GM18499 (cell line): ENCODE measurements around the gene GARS1.

Source experiments
- ATAC-seq: cut with Tn5 transposase; IDR thresholded peaks from one replicate; pipeline ENCODE4 v1.9.1; 2021; ENCODE audit warnings: moderate number of reproducible peaks; ENCODE audit not compliant: insufficient read depth, unreplicated experiment

The GARS1 gene

DNA sequence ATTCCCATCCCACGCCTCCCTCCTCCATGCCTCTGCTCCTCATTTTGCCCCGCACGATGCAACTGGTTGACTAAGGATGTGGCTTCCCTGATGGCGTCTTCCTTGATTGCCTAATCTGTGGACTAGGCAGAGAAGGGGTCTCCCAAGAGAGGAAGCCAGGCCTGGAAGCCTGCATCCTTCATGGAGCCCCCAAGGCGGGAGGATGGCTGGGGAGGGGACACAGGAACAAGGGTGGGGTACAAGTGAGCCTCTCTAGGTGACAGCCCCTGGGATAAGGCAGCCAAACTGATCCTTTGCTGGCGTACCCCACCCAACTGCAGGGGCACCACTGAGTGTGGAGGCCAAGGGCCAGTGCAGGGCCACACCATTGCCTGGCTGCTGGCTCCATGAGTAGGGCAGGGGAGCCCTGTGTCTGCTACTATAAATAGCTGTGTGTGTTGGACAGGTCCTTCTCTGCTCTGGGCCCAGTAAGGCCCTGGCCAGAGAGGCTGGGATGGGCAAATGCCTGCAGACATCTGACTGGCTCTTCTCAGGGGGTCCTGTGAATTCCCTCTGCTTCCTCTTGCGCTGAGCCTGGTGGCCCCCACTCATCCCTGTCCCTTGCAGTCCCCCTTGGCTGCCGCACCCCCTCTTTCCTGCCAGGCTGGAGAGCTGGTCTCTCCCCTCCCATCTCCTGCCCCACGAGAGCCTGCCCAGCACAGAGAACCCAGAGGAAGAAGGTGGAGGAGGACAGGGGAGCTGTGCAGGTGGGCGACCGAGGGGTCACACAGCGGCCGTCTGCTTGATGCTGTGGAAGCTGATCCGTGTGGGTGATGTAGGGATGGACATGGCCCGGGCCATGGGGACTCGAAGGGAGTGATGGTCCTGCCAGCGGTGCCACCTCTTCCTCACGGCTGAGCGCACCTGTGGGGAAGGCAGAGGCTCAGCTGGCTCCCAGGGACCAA is 58.3 kb downstream of the GARS1 start:
- no peak for ATAC-seq

GRCh38 chr7:30654296-30655090 is 59.8 kb downstream of the GARS1 start:
- no peak for ATAC-seq

- ATAC-seq, result no peak
These were observed 60.7 kb downstream of the GARS1 start for GRCh38 chr7:30655096-30655970.

- no peak for ATAC-seq
These were observed 61.6 kb downstream of the GARS1 start for GRCh38 chr7:30656006-30656957.

GRCh38 chr7:30657131-30657530 is 62.5 kb downstream of the GARS1 start:
- ATAC-seq, result no peak

GRCh38 chr7:30658479-30659074 is 63.9 kb downstream of the GARS1 start:
- ATAC-seq, result no peak

DNA sequence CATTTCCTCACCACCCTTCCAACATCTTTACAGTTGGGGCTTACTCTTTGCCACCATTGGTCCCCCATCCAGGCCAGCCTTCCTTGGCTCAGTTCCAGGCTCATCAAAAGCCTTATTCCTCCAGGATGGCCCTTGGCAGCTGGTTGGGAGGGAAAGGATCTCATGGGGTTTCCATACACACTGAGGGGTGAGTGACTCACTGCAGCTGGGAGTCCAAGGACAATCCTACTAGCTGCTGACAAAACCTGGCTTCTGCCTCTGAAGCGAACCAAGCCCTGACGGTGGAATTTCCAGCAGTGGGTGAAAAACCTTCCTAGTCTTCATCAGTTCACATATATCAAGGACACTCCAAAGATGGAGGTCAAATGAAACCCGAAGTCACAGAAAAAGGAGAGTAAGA is 64.6 kb downstream of the GARS1 start:
- no peak for ATAC-seq

GRCh38 chr7:30660331-30661255 is 65.9 kb downstream of the GARS1 start:
- no peak for ATAC-seq

- ATAC-seq, result no peak
These were observed 67.2 kb downstream of the GARS1 start for GRCh38 chr7:30661926-30662325.

GRCh38 chr7:30662431-30662939 is 67.8 kb downstream of the GARS1 start:
- ATAC-seq, result no peak

- no peak for ATAC-seq
These were observed 68.7 kb downstream of the GARS1 start for GRCh38 chr7:30663414-30663813.

DNA sequence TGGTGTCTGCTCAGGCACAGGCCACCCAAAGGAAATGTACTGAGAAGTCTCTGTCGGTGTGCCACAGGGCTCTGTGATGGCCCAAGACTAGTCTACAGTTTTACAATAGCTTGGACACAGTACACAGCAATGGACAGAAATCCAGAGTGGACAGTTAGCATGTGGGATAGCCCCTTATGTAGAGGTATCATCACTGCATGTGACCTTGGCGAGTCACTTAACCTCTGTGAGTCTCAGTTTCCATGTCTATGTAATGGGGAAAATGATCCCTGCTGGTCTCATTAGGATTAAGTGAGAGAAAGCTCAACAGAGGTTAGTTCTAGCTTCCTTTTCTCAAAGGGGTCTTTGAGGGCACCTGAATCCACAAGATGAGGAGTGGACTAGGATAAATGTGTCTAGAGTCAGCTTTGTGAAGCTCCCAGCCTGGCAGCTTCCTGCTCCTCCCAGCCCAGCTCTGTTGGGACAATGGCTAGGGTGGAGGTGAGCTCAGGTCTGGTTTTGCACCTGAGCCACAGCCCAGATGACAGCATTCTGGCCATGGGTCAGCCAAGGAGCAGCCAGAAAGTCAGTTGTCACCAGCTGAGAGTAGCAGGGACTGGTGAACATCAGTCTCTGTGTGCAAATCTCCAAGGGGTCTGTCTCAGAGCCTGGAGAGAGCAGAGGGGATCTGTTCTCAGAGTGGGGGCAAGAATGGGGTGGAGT is 69.7 kb downstream of the GARS1 start:
- ATAC-seq, result no peak

- ATAC-seq, result no peak
These were observed 70.4 kb downstream of the GARS1 start for GRCh38 chr7:30665043-30665442.

- no peak for ATAC-seq
These were observed 70.8 kb downstream of the GARS1 start for GRCh38 chr7:30665449-30665848.

DNA sequence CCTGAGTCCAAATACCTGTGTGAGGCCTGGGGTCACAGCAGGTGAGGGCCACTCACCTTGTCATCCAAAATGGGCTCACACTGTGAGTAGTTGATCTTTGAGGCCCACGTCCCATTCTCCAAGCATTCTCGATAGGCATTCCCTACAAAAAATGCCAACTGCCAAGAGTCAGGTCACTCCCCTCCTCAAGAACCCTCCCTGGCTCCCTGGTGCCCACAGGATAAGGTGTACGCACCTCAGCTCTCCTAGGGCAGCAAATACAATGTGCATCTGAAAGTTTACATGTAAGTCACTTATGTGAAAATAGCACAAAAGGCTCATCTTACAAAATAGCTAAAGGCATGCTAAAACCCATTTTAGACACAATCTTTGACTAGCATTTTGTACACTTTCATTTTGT is 72.5 kb downstream of the GARS1 start:
- ATAC-seq, result no peak

- ATAC-seq, result no peak
These were observed 73.4 kb downstream of the GARS1 start for GRCh38 chr7:30668102-30668501.
